HG03575 (cell line): ENCODE data around the gene INHBB.
"Not testable (repeated sequence)": the region's sequence is repeated elsewhere in the genome, so short reads cannot be mapped to it uniquely, and the experiment has no call there.

Source experiments
- ATAC-seq: cut with Tn5 transposase; IDR thresholded peaks from one replicate; pipeline ENCODE4 v1.9.1; 2021; ENCODE audit not compliant: unreplicated experiment, insufficient number of reproducible peaks, low FRiP score; ENCODE audit errors: extremely low read depth

INHBB gene

GRCh38 chr2:120314690-120315366 is 31.1 kb upstream of the INHBB start:
- no peak for ATAC-seq

DNA sequence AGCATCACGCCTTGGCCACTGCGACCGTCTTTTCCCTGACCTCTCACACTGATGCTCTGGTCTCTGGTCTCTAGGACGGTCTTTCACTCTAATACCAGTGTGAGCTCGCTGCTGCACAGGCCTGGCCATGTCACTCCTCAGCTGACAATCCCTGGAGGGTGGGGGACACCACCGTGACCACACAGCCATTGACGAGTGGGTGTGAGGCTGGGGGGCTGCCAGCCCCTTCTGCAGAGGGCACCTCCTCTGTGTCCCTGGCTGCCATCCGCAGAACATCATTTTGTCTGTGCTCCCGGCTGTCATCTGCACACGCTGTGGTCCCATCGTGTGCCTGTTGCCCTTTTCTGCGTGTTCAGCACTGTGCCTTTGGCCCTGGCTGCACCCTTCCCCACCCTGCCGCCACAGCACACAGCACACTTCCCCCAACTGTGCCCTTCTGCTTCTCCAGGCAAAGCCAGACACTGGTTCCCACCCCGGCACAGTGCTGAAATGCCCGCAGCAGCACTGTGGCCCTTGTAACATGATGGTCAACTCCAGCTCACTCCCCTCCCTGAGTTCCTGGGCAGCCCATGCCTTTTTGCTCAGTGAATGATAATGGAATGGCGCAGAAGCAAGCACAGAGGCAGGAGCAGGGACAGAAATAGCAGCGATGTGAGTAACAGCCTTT is 30.4 kb upstream of the INHBB start:
- ATAC-seq = no peak

DNA sequence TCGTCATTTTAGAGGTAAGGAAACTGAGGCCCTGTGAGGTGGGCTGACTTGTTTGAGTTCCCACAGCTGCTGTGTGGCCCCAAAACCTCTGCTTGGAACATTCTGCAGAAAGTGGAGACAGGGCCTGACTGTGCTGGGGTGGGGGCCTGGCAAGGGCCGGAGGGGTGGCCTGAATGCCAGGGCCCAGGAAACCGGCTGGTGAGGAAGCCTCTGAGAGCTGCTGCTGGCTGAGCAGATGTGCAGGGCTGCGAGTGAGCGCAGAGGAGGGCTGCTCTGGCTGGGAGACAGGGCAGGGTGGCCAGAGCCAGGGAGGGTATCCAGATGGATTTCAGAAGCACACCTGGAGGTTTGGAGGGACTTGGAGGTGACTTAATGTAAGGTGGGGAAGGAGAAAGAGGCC is 29.9 kb upstream of the INHBB start:
- ATAC-seq = no peak

- ATAC-seq = no peak
Observed at GRCh38 chr2:120316528-120317179, 29.3 kb upstream of the INHBB start.

DNA sequence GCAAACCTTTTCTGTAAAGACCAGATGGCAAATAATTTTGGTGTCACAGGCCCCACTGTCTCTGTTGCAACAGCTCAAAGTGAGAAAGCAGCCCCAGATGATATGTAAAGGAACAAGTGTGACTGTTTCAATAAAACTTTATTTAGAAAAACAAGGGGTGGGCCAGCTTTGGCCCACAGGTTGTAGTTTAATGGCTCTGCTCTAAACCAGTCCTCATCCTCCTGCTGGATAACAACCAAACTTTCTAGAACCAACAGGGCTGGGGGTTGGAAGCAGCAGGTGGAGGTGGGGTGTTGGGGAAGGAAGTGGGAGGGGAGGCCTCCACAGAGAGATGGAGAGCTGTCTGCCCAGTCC is 28.8 kb upstream of the INHBB start:
- ATAC-seq = no peak

GRCh38 chr2:120317916-120318315 is 28.0 kb upstream of the INHBB start:
- ATAC-seq = no peak

GRCh38 chr2:120318626-120319025 is 27.3 kb upstream of the INHBB start:
- no peak for ATAC-seq

DNA sequence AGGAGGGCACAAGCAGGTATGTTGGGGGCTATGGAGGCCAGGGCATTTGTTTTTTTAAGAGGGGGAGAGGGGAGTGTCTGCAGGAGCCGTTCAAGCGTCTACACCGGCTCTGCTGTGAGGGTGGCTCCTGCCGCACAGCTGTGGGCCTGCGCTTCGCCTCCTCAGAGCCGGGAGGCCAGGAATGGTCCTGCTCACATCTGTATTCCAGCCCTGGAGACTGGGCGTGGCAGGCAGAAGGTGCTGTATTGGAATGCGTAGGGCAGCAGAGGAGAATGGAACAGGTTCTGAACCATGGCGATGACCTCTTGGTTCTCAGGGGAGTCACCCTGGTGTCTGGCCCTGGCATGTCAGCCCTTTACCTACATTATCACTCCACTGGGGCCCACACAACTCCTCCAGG is 26.8 kb upstream of the INHBB start:
- no peak for ATAC-seq

DNA sequence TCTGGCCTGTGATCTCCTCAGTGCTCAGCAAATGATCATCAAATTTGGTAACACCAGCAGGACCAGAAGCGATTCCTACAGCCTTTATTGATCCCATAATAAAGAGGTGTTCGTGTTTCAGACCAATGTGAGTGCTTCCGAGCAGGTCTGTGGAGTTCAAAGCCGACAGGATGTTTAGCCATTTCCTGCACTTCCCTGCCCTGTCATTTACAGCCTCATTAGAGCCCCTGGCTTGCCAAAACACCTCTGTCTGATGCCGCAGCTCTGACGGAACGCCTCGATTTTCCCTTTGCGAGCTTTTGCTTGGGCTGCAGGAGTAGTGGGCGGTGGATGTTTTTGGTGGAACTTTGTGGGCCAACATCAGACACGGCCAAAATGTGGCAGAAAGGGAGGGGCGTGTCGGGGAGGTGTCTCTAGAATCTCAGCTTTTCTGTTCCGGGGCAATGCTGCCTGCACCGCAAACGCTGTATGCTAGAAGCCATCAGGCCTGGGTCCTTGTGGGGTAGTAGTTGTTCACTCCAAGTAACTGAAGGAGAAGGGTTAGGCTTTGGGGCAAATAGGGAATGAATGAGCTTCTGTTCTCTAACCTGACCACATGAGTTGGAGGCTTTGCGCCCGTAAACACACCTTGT is 26.1 kb upstream of the INHBB start:
- ATAC-seq = no peak

- no peak for ATAC-seq
Observed at GRCh38 chr2:120320318-120320851, 25.6 kb upstream of the INHBB start.

- not testable (repeated sequence) for ATAC-seq
Observed at GRCh38 chr2:120320887-120321556, 24.9 kb upstream of the INHBB start.

- no peak for ATAC-seq
Observed at GRCh38 chr2:120321721-120322284, 24.1 kb upstream of the INHBB start.

DNA sequence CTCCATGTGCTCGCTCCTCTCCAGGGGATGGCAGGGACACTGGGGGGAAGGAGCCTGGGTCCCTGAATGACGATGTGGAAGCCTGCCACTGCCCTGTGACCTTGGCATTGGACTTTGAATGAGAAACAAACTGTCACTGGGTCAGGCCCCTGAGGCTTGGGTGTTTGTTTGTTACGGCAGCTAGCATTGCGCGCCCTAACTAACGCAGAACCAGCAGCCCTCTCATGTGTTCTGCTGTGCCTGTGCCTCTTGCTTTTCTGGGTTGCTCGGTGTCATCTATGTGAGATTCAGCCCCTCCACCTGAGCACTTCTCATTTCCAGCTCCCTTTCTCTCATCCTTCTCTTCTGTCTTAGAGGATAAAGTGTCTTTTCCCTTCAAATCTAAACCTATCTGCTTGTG is 23.6 kb upstream of the INHBB start:
- no peak for ATAC-seq

- no peak for ATAC-seq
Observed at GRCh38 chr2:120323214-120323613, 22.7 kb upstream of the INHBB start.

GRCh38 chr2:120323807-120324399 is 22.0 kb upstream of the INHBB start:
- no peak for ATAC-seq

DNA sequence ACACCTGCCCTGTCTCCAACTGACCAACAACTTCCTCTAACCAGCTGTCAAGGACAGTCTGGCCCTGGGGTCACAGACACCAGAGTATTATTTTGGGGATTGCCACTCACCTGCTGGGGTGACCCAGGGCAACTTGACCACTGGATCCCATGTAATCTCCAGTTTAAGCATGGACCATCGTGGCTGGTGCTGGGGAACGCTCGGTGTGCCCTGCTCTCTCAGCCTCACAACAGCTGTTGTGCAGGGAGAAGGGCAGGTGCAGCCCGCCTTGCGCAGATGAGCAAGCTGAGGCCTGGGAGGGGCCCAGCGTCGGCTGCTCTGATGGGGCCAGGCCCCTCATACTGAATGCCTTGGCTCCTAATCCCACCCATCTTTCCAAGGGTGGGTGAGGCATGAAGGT is 21.0 kb upstream of the INHBB start:
- no peak for ATAC-seq

GRCh38 chr2:120326066-120326465 is 19.9 kb upstream of the INHBB start:
- ATAC-seq = no peak

DNA sequence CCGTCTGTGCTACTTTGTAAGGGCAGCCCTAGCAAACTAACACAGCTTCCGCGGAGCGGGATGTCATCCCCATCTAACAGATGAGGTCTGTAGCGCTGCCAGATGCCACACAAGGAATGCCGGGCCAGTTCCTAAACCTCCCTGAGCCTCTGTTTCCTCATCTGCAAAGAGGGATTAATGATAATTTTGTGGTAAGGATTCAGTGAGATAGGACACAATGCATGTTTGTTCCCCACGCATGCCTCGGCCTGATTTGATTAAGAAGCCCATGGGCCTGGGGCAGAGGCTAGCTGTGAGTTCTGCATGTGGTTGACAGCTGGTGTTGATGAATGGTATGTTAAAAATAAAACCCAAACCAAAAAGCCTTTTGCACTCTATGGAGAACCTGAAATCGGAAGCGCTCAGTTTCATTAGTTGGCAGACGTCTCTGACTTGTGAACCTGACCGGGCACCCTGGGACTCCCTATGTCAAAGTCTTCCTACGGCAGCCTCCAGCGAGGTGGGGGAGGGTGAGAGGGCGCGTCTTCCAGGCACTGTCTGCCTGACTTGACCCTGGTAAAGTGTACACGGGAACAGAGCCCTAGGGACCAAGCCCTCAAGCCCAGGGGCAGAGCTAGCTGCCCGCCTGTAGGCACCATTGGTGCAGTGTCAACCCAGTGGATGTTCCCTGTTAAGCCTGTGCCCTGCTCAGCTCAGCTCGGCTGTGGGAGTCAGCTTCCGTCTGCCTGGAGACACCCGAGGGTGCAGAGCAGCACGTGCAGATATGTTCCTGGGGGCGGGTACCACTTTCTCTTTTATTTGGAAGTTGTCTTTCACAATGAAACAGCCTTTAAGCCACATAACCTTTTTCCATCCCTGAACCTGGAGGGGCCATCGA is 14.8 kb upstream of the INHBB start:
- no peak for ATAC-seq
